Activated CD4-positive, alpha-beta memory T cell treated with anti-CD3 and anti-CD28 coated beads for 36 hours (primary cell): Measurements from ENCODE around the gene NRDC. TPM values are rescaled to one million over a fixed set of nuclear protein-coding genes. Genes with fewer than 3 reads are reported as not detected.

Source experiments
- CTCF ChIA-PET: fragments of 350-600 bp; sonication (Branson Sonifier 250); formaldehyde crosslinking; loops from one replicate; lab custom pipeline; 2021; ENCODE audit warnings: antibody characterized with exemption, inconsistent platforms; lab: Charles Lee
- POLR2A ChIA-PET: fragments of 350-600 bp; sonication (Branson Sonifier 250); formaldehyde crosslinking; loops from one replicate; lab custom pipeline; 2021; ENCODE audit warnings: antibody characterized with exemption; lab: Charles Lee
- DNase-seq: peaks from one replicate; pipeline ENCODE4 v3.0.0-alpha.2; 2020
- H3K27ac Mint-ChIP-seq: one replicate; pipeline ENCODE4 v1.8.0; 2021; ENCODE audit warnings: mixed read lengths
- H3K27me3 Mint-ChIP-seq: one replicate; pipeline ENCODE4 v1.8.0; 2021; ENCODE audit warnings: mixed read lengths
- H3K36me3 Mint-ChIP-seq: one replicate; pipeline ENCODE4 v1.8.0; 2021; ENCODE audit warnings: mixed read lengths
- H3K4me1 Mint-ChIP-seq: one replicate; pipeline ENCODE4 v1.8.0; 2021; ENCODE audit warnings: low read depth, mixed read lengths
- H3K4me3 Mint-ChIP-seq: one replicate; pipeline ENCODE4 v1.8.0; 2021; ENCODE audit warnings: mild to moderate bottlenecking, mixed read lengths
- H3K9me3 Mint-ChIP-seq: one replicate; pipeline ENCODE4 v1.8.0; 2021; ENCODE audit warnings: mixed read lengths
- intact Hi-C: fragments of 100-400 bp; cut with micrococcal nuclease; formaldehyde crosslinking; loops from one replicate; pipeline ENCODE4 v1.15.1; 2023
- total RNA-seq, 2 experiments: library from RNA; stranded (reverse); gene quantifications; one replicate each; pipeline ENCODE4 v1.2.3, GENCODE V29; 2021

NRDC gene
- total RNA-seq, 2 experiments from 2014 or later, result 153 to 155 TPM

DNA sequence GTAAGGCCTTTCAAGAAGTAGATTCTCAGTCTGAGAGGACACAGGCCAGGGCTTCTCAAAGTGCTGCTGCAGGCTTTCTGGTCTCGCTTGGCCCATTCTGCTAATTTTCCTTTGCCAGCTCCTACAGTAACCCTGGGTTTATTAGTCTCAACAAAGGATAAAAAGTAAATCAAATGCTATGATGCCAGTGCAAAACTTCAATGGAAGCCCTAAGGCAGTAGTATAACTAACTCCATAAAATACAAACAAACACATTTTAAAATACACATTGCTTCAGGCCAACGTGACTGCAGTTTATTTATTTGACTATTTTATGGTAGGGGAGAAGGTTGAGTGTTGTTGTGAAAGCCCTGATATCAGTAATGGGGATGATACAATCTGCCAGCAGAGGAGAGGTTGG is 89.6 kb downstream of the NRDC start:
- CTCF ChIA-PET, result interaction anchor here (2.2 kb wide), 1 partner anchor 20 kb away, joined by 9 read pairs; no protein-coding TSS in a partner anchor
- DNase-seq, result no peak
- no peak overlapping the region for H3K27ac Mint-ChIP-seq
- POLR2A ChIA-PET, result no interaction called here
- no peak overlapping the region for H3K4me3 Mint-ChIP-seq
- H3K4me1 Mint-ChIP-seq, result peaks cover 15% of the 10 kb centered on the region
- peaks cover 41% of the 10 kb centered on the region for H3K36me3 Mint-ChIP-seq
- no peaks in the 10 kb centered on the region for H3K9me3 Mint-ChIP-seq
- H3K27me3 Mint-ChIP-seq, result no peaks in the 10 kb centered on the region
- intact Hi-C loops, result no loop called here

DNA sequence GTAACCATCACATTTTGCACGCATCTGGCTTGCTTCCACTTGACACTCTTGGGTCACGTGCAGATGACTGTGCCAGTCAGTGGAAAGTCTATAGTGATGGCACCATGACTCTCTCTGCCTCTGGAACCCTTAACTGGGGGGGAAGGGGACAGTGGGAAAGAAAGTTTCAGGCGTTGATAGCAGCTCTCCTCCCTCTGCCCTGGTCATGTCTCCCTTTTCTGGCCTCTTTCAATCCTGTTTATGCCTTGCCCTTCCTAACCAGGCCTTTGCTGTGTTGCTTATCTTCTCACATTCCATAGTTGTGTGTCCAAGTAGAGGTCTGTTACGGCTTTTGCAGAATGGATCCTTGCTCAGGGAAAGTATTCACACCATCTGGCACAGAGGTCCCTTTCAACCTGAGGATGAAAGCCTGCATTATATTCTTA is 93.5 kb downstream of the NRDC start:
- Mint-ChIP-seq H3K27ac (no peak overlapping the region), H3K4me3 (no peak overlapping the region), H3K4me1 (no peaks in the 10 kb centered on the region), H3K36me3 (peaks cover 37% of the 10 kb centered on the region), H3K27me3 (no peaks in the 10 kb centered on the region), H3K9me3 (no peaks in the 10 kb centered on the region)
- no peak for DNase-seq
- intact Hi-C loops, result no loop called here
- POLR2A ChIA-PET, result interaction anchor here (0.6 kb wide), 1 partner anchor 95 kb away, joined by 6 read pairs; no protein-coding TSS in a partner anchor
- CTCF ChIA-PET, result no interaction called here

DNA sequence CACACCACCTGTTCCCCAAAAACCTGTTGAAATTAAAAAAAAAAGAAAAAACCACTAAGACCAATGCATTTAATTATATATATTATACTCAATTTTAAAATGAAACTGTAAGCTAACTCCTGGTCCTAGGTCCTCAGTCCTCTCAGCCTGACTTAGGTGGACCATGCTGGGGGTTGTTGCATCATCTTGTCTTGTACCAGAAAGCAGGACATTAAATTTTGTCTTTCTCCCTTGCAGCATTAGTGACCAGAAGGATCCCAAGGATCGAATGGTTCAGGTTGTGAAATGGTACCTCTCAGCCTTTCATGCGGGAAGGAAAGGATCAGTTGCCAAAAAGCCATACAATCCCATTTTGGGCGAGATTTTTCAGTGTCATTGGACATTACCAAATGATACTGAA is 97.6 kb downstream of the NRDC start:
- H3K4me3 Mint-ChIP-seq, result no peak overlapping the region

DNA sequence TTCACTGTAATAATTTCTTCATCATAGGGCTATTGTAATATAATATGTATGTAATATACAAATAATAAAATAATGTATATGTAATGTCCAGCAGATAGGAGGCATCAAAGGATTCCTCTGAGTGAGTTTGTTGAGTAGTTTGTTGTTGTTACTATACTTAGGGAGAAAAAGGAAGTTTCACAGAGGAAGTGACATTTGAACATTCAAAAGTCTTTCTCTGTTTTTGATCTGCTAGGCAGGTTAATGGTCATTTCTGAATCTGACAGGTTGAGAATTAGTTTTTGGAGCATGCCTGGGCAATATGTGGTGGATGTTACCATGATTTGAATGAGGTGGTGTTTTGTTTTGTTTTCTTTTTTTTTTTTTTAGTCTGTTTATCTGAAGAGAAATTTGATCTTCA is 102.1 kb downstream of the NRDC start:
- POLR2A ChIA-PET, result no interaction called here
- Mint-ChIP-seq H3K4me3 (no peak overlapping the region), H3K27ac (no peak overlapping the region), H3K4me1 (peaks cover 13% of the 10 kb centered on the region), H3K36me3 (peaks cover 36% of the 10 kb centered on the region), H3K9me3 (no peaks in the 10 kb centered on the region), H3K27me3 (no peaks in the 10 kb centered on the region)
- DNase-seq, result no peak
- intact Hi-C loops, result no loop called here
- CTCF ChIA-PET, result no interaction called here

More for the DNA sequence above, 97.6 kb downstream of the NRDC start:
- POLR2A ChIA-PET, result no interaction called here
- intact Hi-C loops, result no loop called here
- no peaks in the 10 kb centered on the region for H3K9me3 Mint-ChIP-seq
- peaks cover 27% of the 10 kb centered on the region for H3K36me3 Mint-ChIP-seq
- peaks cover 2% of the 10 kb centered on the region for H3K4me1 Mint-ChIP-seq
- CTCF ChIA-PET, result interaction anchor here (0.6 kb wide), 1 partner anchor 12 kb away, joined by 3 read pairs; no protein-coding TSS in a partner anchor
- no peak overlapping the region for H3K27ac Mint-ChIP-seq
- DNase-seq, result no peak
- H3K27me3 Mint-ChIP-seq, result no peaks in the 10 kb centered on the region

DNA sequence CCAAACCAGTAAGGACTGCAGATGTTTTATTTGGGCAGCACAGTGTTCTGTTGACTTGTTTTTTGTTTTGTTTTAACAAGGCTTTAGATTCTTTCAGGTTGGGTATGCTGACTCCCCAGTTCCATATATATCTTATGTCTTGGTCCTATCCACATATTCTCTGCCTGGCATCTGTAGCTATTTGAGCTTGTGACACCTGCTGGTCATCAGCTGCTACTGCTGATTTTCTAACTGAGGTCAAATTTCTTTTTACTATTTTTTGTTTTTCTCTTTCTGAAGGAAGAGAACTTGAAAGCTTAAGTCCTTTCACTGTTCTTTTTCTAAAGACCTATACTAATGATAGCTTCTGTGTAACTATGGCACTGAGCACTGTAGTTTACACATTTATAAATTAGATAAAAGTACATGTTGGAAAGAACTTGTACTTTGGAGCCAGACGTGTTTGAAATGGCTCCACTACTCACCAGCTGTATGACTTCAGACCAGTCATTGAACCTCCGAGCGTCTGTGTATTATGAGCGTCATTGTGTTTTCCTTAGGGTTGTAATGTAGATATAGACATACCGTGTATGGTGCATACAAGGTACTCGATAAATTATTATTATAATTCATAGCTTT is 109.4 kb downstream of the NRDC start:
- ChIA-PET CTCF (interaction anchor here (0.6 to 2.6 kb wide), 37 partner anchors 8 to 636 kb away, joined by 3 to 20 read pairs (median 3); no protein-coding TSS in a partner anchor), POLR2A (interaction anchor here (1.4 kb wide), 1 partner anchor 140 kb away, joined by 3 read pairs; no protein-coding TSS in a partner anchor)
- intact Hi-C loops, result loop anchor here (5.0 kb wide), 1 partner anchor 142 kb away; no protein-coding TSS in a partner anchor
- H3K9me3 Mint-ChIP-seq, result no peaks in the 10 kb centered on the region
- H3K27me3 Mint-ChIP-seq, result no peaks in the 10 kb centered on the region
- H3K4me3 Mint-ChIP-seq, result no peak overlapping the region
- DNase-seq, result peak; percentile 32
- peaks cover 25% of the 10 kb centered on the region for H3K36me3 Mint-ChIP-seq
- H3K27ac Mint-ChIP-seq, result no peak overlapping the region
- H3K4me1 Mint-ChIP-seq, result peaks cover 11% of the 10 kb centered on the region

DNA sequence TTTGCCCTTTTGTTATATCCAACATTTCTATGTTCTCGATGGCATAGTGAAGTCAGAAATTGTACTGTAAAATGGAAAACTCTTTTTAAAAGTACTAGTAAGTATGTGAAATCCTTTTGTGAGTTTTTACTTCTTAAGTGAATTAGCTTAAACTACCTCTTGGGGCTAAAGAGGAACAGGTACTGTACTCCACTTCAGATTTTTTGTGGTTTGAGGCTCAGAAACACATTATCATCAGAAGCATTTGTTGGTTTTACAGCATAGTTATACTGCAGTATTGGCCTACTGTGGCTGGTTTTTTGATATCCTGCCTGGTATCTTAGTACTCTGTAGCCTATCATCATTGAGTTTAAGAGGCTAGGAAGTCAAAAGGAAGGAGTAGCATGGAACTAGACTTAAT is 117.2 kb downstream of the NRDC start:
- ChIA-PET POLR2A (no interaction called here), CTCF (interaction anchor here (1.0 to 1.5 kb wide), 2 partner anchors 8 to 192 kb away, joined by 3 to 5 read pairs; no protein-coding TSS in a partner anchor)
- Mint-ChIP-seq H3K4me1 (peaks cover 12% of the 10 kb centered on the region), H3K36me3 (peaks cover 9% of the 10 kb centered on the region), H3K4me3 (no peak overlapping the region), H3K9me3 (no peaks in the 10 kb centered on the region), H3K27ac (no peak overlapping the region), H3K27me3 (no peaks in the 10 kb centered on the region)
- no peak for DNase-seq
- intact Hi-C loops, result no loop called here

DNA sequence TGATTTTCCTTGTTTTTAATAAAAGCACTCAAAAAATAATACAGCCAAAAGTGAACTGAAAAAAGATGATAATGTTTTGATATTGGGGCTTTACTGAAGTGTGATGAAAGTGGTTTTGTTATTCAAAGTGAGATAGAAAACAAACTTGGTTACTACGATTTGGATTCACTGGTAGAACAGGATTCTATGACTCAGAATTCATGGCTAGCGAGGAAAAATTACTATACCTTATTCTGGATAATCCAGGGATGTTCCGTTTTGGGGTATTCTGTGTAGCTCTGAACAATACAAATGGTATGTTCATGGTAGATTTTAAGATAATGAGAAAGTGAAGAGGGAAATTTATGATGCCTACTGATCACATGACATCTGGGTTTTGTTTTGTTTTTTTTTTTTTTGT is 117.7 kb downstream of the NRDC start:
- intact Hi-C loops, result no loop called here
- Mint-ChIP-seq H3K27me3 (no peaks in the 10 kb centered on the region), H3K27ac (no peak overlapping the region), H3K4me1 (peaks cover 17% of the 10 kb centered on the region), H3K36me3 (peaks cover 7% of the 10 kb centered on the region), H3K9me3 (no peaks in the 10 kb centered on the region), H3K4me3 (no peak overlapping the region)
- no peak for DNase-seq
- CTCF ChIA-PET, result interaction anchor here (1.0 to 1.5 kb wide), 2 partner anchors 8 to 191 kb away, joined by 3 to 5 read pairs; no protein-coding TSS in a partner anchor
- POLR2A ChIA-PET, result no interaction called here

DNA sequence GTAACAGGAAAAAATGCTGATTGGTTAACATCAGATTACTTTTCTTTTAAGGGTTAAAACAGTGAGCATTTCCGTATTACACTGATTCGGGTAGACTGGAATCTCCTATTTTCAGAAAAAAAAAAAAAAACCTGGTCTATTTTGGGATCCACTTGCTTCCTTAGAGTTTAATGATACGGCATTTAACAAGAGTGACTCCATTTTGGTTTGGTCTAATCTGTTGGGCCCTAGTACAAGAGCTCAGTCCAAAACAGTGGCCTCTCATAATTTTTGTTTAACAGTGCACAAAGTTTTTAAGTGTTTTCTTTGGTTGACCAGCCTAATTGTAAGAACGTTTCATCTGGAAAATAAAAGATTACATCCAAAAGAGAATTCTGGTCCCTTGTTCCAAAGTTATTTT is 120.2 kb downstream of the NRDC start:
- intact Hi-C loops, result no loop called here
- Mint-ChIP-seq H3K4me3 (no peak overlapping the region), H3K27ac (no peak overlapping the region), H3K4me1 (peaks cover 19% of the 10 kb centered on the region), H3K27me3 (no peaks in the 10 kb centered on the region), H3K9me3 (no peaks in the 10 kb centered on the region), H3K36me3 (peaks cover 5% of the 10 kb centered on the region)
- ChIA-PET POLR2A (no interaction called here), CTCF (interaction anchor here (0.6 to 0.9 kb wide), 2 partner anchors 10 to 11 kb away, joined by 3 read pairs; no protein-coding TSS in a partner anchor)
- no peak for DNase-seq

DNA sequence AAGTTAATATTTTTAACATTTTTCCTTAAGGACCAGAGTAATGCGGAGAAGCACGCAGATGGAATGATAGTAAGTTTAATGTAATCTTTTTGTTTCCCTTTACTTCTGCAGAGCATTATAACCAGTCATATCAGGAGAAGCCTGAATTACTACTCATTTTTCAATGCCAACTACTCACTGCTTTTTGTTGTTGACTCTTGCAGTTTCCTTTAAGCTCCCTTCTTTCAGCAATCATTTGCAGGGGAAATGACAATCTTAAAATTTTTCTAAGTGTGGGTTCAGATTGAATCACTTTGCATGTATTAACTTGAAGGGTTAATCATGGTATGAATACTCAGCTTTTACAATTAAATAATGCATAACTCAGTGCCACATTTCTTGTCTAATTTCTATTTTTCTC is 122.2 kb downstream of the NRDC start:
- intact Hi-C loops, result loop anchor here (1.0 kb wide), 1 partner anchor 27 kb away; no protein-coding TSS in a partner anchor
- no peak for DNase-seq
- Mint-ChIP-seq H3K9me3 (no peaks in the 10 kb centered on the region), H3K27me3 (no peaks in the 10 kb centered on the region), H3K36me3 (peaks cover 16% of the 10 kb centered on the region), H3K27ac (no peak overlapping the region), H3K4me1 (peaks cover 19% of the 10 kb centered on the region), H3K4me3 (no peak overlapping the region)
- ChIA-PET CTCF (interaction anchor here (0.9 to 3.2 kb wide), 2 partner anchors 12 to 26 kb away, joined by 3 to 13 read pairs; no protein-coding TSS in a partner anchor), POLR2A (interaction anchor here (1.1 kb wide), 2 partner anchors 27 to 312 kb away, joined by 3 to 4 read pairs; no protein-coding TSS in a partner anchor)

DNA sequence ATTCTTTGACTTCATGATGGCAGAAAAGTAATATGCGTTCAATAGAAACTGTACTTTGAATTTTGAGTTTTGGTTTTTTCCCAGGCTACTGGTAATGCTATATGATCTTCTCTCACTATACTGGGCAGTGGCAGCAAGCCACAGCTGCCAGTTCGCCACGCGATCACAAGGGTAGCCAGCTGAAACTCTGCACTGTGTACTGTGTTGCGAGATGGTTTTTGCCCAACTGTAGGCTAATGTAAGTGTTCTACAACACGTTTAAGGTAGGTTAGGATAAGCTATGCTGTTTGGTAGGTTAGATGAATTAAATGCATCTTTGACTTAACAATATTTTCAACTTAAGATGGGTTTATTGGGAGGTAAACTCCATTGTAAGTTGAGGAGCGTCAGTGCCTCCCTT is 123.1 kb downstream of the NRDC start:
- H3K36me3 Mint-ChIP-seq, result peaks cover 14% of the 10 kb centered on the region
- POLR2A ChIA-PET, result no interaction called here

DNA sequence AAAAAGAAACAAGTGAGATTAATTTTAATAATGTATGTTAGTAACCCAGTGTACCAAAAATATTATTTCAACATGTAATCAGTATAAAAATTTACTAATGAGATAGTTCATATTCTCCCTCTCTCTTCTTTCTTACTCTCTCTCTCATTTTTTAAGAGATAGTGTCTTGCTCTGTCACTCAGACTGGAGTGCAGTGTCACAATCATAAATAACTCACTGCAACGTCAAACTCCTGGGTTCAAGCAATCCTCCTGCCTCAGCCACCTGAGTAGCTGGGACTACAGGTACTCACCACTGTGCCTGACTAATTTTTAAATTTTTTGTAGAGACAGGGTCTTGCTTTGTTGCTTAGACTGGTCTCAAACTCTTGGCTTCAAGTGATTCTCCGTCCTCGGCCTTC is 123.9 kb downstream of the NRDC start:
- intact Hi-C loops, result no loop called here
- Mint-ChIP-seq H3K9me3 (no peaks in the 10 kb centered on the region), H3K4me1 (peaks cover 11% of the 10 kb centered on the region), H3K27ac (no peak overlapping the region), H3K36me3 (peaks cover 14% of the 10 kb centered on the region), H3K4me3 (no peak overlapping the region), H3K27me3 (no peaks in the 10 kb centered on the region)
- ChIA-PET CTCF (interaction anchor here (0.6 to 3.2 kb wide), 2 partner anchors 9 to 14 kb away, joined by 3 to 13 read pairs; no protein-coding TSS in a partner anchor), POLR2A (no interaction called here)
- DNase-seq, result no peak

More for the DNA sequence above, 123.1 kb downstream of the NRDC start:
- Mint-ChIP-seq H3K27ac (no peak overlapping the region), H3K9me3 (no peaks in the 10 kb centered on the region), H3K4me3 (no peak overlapping the region), H3K27me3 (no peaks in the 10 kb centered on the region), H3K4me1 (peaks cover 13% of the 10 kb centered on the region)
- DNase-seq, result no peak
- CTCF ChIA-PET, result interaction anchor here (0.6 to 3.2 kb wide), 3 partner anchors 13 to 304 kb away, joined by 3 to 13 read pairs (median 4); no protein-coding TSS in a partner anchor
- intact Hi-C loops, result no loop called here

DNA sequence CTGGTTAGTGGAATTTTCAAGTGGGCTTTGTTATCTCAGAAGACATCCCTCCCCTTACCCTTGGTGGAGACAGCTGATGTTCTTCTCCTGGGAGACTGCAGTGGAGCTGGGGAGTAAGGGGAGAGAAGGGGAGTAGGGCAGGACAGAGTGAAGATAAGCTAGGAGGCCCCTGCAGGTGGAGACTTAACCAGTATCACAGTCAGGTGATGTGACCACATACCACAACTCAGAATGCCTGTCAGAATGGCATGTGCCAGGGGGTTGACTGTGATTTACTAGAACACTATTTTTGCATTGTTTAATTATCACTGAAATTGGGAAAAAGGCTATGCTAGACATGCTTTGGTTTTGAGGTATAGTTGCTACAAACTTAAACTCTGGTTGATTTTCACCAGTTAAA is 124.6 kb downstream of the NRDC start:
- POLR2A ChIA-PET, result no interaction called here
- no peaks in the 10 kb centered on the region for H3K27me3 Mint-ChIP-seq
- H3K27ac Mint-ChIP-seq, result no peak overlapping the region

More for the DNA sequence above, 124.6 kb downstream of the NRDC start:
- H3K36me3 Mint-ChIP-seq, result peaks cover 17% of the 10 kb centered on the region
- no peak for DNase-seq
- H3K4me3 Mint-ChIP-seq, result no peak overlapping the region
- CTCF ChIA-PET, result interaction anchor here (3.2 kb wide), 1 partner anchor 15 kb away, joined by 13 read pairs; no protein-coding TSS in a partner anchor
- intact Hi-C loops, result no loop called here
- peaks cover 11% of the 10 kb centered on the region for H3K4me1 Mint-ChIP-seq
- H3K9me3 Mint-ChIP-seq, result no peaks in the 10 kb centered on the region
